Epithelial cell of proximal tubule (primary cell): ENCODE data around the gene LRRC4. TPM values are rescaled to one million over a fixed set of nuclear protein-coding genes. Genes with fewer than 3 reads are reported as not detected.

ENCODE experiments used
- DNase-seq: peaks from one replicate; pipeline ENCODE4 v3.0.0-alpha.2; 2011; ENCODE audit warnings: low read depth
- H3K4me3 ChIP-seq: 2 replicates; pipeline ENCODE4 v1.5.1; 2011; ENCODE audit warnings: low read depth, mild to moderate bottlenecking, low read length
- CTCF ChIP-seq: conservative IDR thresholded peaks from 2 replicates; pipeline ENCODE4 v1.5.1; 2012; ENCODE audit warnings: low read depth, mild to moderate bottlenecking, low read length
- total RNA-seq: library from RNA; depleted of rRNA; stranded (reverse); fragments of >200 nt; gene quantifications from 2 replicates; pipeline ENCODE4 v1.2.3, GENCODE V29; 2015

Gene LRRC4
- total RNA-seq, 1 donor from 2014 or later, result 1.3 TPM

DNA sequence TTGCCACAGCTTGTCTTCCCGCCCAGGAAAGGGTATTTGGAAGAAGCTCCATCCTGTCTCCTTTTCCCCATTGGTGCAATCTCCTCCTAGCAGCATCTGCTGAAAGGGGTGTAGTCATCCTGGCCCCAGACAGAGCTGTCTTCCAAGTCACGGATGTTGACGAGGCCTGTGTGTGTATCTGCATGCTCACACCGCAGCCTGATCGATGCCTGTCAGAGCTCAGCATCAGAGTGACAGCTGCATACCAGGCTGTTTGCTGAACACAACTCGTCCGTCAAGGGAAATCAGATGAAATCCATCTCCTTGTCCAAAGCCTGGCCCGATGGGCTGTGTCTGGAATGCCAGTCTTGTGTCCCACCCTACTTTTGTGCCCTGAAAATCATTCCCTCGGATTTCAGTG, 21.2 kb upstream of the LRRC4 start:
- TF ChIP-seq CTCF, result no peak
- H3K4me3 ChIP-seq, result no peak overlapping the region
- no peak for DNase-seq

DNA sequence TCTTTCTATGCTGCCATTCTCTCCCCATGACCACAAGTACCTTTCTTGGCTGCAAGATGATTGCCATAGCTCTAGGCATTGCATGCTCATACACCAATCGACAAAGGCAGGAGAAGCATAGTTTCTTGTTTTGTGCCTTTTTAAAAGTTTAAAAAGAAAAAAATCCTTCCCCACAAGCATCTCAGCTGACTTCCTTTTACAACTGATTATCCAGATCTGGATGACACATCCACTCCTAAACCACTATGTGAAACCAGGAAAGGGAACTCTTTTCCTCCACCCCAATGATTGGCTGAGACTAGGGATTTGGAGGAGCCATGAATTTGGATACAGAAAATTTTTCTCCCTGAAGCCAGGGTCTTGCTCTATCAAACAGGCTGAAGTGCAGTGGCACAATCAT, 14.5 kb upstream of the LRRC4 start:
- DNase-seq, result no peak
- no peak overlapping the region for H3K4me3 ChIP-seq
- no peak for TF ChIP-seq CTCF

DNA sequence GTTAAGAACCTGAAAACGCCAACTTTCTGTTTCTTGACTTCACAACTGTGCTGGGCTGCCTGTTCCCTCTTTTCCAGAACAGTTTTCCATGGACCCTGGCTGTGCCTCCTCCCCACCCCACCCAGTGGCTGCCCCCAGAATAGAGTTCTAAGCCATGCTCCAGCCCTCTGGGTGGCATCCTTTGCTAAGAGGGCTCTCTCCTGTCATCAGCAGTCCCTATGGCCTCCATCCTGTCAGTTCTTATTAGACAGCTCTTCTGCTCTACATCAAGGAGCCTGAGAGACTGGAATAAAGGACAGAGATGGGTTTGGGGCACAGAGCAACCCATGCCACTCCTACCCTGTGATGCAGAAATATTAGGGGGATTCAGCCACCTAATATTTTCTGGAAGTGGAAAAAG, 13.9 kb upstream of the LRRC4 start:
- no peak for TF ChIP-seq CTCF
- DNase-seq, result no peak
- H3K4me3 ChIP-seq, result no peak overlapping the region

GRCh38 chr7:128044064-128044463, 12.8 kb upstream of the LRRC4 start:
- no peak for TF ChIP-seq CTCF

DNA sequence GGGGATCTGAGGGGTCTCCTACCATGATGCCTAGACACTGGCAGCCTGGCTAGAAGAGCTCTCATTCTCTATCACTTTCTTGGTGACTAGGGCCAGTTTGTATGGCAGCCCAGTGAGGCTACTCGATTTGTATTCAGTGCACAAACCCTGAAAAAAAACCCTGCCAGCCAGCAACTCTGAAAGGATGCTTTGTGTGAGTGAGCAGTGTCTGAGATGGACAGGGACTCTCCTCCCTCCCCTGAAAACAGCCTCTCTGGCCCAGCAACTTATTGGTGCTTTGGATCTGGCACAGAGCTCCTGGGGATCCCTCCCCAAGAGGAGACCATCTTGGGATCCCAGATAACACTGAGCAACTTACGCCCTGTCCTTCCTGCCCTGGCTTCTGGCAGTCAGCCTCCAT, 10.8 kb upstream of the LRRC4 start:
- TF ChIP-seq CTCF, result no peak
- no peak for DNase-seq
- no peak overlapping the region for H3K4me3 ChIP-seq

More at GRCh38 chr7:128044064-128044463, 12.8 kb upstream of the LRRC4 start:
- DNase-seq, result no peak
- no peak overlapping the region for H3K4me3 ChIP-seq

- DNase-seq, result no peak
- no peak overlapping the region for H3K4me3 ChIP-seq
- TF ChIP-seq CTCF, result no peak
These were observed 10.0 kb upstream of the LRRC4 start for GRCh38 chr7:128041203-128041602.

- TF ChIP-seq CTCF, result no peak
- DNase-seq, result no peak
- H3K4me3 ChIP-seq, result no peak overlapping the region
These were observed 9.0 kb upstream of the LRRC4 start for GRCh38 chr7:128040205-128040604.
